HEK293 (cell line): ENCODE measurements around the gene OXA1L.

Experiments used
- ZNF132 ChIP-seq: fragments of 450-650 bp; formaldehyde crosslinking; IDR thresholded peaks from 2 replicates; pipeline ENCODE4 v1.5.1; 2017; ENCODE audit warnings: missing biosample characterization, missing genetic modification characterization, borderline replicate concordance
- ZNF221 ChIP-seq: fragments of 450-650 bp; formaldehyde crosslinking; IDR thresholded peaks from 2 replicates; pipeline ENCODE4 v1.5.1; 2017; ENCODE audit warnings: missing biosample characterization, missing genetic modification characterization, borderline replicate concordance

The OXA1L gene

GRCh38 chr14:22822016-22822570, 55.6 kb downstream of the OXA1L start (continued):
- TF ChIP-seq ZNF132 (tag by site-specific recombination) = no peak
- TF ChIP-seq ZNF221 = no peak
